IMR-90 (cell line): ENCODE data around the gene SHROOM4. TPM values are rescaled to one million over a fixed set of nuclear protein-coding genes. Genes with fewer than 3 reads are reported as not detected.
A peak's percentile ranks its signal among the peaks of the same experiment; 100 is the strongest.

Experiments
- ATAC-seq: fragments of 200-7000 bp; cut with Tn5 transposase; 2 replicates; pipeline ENCODE4 v1.9.1; 2020; ENCODE audit warnings: low read depth, mild to moderate bottlenecking, moderate library complexity
- BruUV-seq: library from RNA; stranded (reverse); fragments of 400-500 nt; replicated peaks from 2 replicates; lab custom pipeline; 2021; lab: Mats Ljungman, UMichigan
- CTCF ChIA-PET: fragments of 300-600 bp; formaldehyde crosslinking; extraction: SDS; loops from one replicate; lab custom pipeline; 2021; ENCODE audit warnings: antibody characterized with exemption; lab: Yijun Ruan, JAX
- POLR2A ChIA-PET: fragments of 300-600 bp; sonication (Branson Sonifier 250); formaldehyde crosslinking; loops from one replicate; lab custom pipeline; 2022; ENCODE audit warnings: antibody characterized with exemption; ENCODE audit not compliant: unreplicated experiment; lab: Charles Lee
- DNase-seq: peaks from one replicate; pipeline ENCODE4 v3.0.0; 2013
- H2AFZ ChIP-seq: replicated peaks from 2 replicates; pipeline ENCODE3; 2013; ENCODE audit warnings: low read length, mild to moderate bottlenecking; ENCODE audit not compliant: poor library complexity
- H2AK5ac ChIP-seq: 2 replicates; pipeline ENCODE4 v1.6.1; 2013; ENCODE audit warnings: low read depth, low read length, inconsistent platforms
- H2AK9ac ChIP-seq: replicated peaks from 2 replicates; pipeline ENCODE3; 2013; ENCODE audit warnings: mild to moderate bottlenecking, low read depth, low read length, moderate library complexity; ENCODE audit not compliant: poor library complexity
- H2BK120ac ChIP-seq: 2 replicates; pipeline ENCODE4 v1.6.1; 2013; ENCODE audit warnings: low read depth, low read length, inconsistent platforms
- H2BK15ac ChIP-seq: 3 replicates; pipeline ENCODE4 v1.6.1; 2013; ENCODE audit warnings: low read depth, low read length, inconsistent platforms
- H2BK20ac ChIP-seq: 2 replicates; pipeline ENCODE4 v1.6.1; 2013; ENCODE audit warnings: low read depth, mild to moderate bottlenecking, inconsistent platforms, low read length, moderate library complexity
- H2BK5ac ChIP-seq: 2 replicates; pipeline ENCODE4 v1.6.1; 2013; ENCODE audit warnings: mild to moderate bottlenecking, low read depth, low read length, inconsistent platforms; ENCODE audit not compliant: poor library complexity, severe bottlenecking
- H3K14ac ChIP-seq: replicated peaks from 2 replicates; pipeline ENCODE4 v1.6.1; 2013; ENCODE audit warnings: low read depth, low read length, inconsistent platforms
- H3K18ac ChIP-seq: 2 replicates; pipeline ENCODE4 v1.6.1; 2013; ENCODE audit warnings: low read depth, low read length, control low read depth
- H3K23ac ChIP-seq: 2 replicates; pipeline ENCODE4 v1.6.1; 2013; ENCODE audit warnings: low read depth, low read length, inconsistent platforms
- H3K27ac ChIP-seq: 2 replicates; pipeline ENCODE4 v1.5.1; 2013; ENCODE audit warnings: mild to moderate bottlenecking, control low read depth, low read length; ENCODE audit not compliant: insufficient read depth
- H3K27me3 ChIP-seq: 2 replicates; pipeline ENCODE4 v1.6.1; 2013; ENCODE audit warnings: low read length; ENCODE audit not compliant: control insufficient read depth, insufficient read depth
- H3K36me3 ChIP-seq: 2 replicates; pipeline ENCODE4 v1.6.1; 2013; ENCODE audit warnings: low read length, mixed read lengths; ENCODE audit not compliant: control insufficient read depth, insufficient read depth
- H3K4ac ChIP-seq: 2 replicates; pipeline ENCODE4 v1.6.1; 2013; ENCODE audit warnings: low read depth, low read length, inconsistent platforms
- H3K4me1 ChIP-seq: 2 replicates; pipeline ENCODE4 v1.6.1; 2013; ENCODE audit warnings: low read length, mixed read lengths; ENCODE audit not compliant: control insufficient read depth, insufficient read depth
- H3K4me2 ChIP-seq: 2 replicates; pipeline ENCODE4 v1.6.1; 2013; ENCODE audit warnings: low read depth, mild to moderate bottlenecking, control low read depth, low read length, moderate library complexity
- H3K4me3 ChIP-seq: 2 replicates; pipeline ENCODE4 v1.5.1; 2013; ENCODE audit warnings: low read depth, mild to moderate bottlenecking, control low read depth, low read length, moderate library complexity; ENCODE audit not compliant: insufficient read depth
- H3K56ac ChIP-seq: 2 replicates; pipeline ENCODE4 v1.6.1; 2013; ENCODE audit warnings: low read length, inconsistent platforms; ENCODE audit not compliant: insufficient read depth; ENCODE audit errors: extremely low read depth
- H3K79me1 ChIP-seq, 2 experiments: 2 replicates each; pipeline ENCODE4 v1.6.1; 2013; ENCODE audit warnings: low read length in 2 of 2, inconsistent platforms in 1 of 2, low read depth in 1 of 2
- H3K9ac ChIP-seq: 2 replicates; pipeline ENCODE4 v1.6.1; 2013; ENCODE audit warnings: low read depth, low read length, control low read depth
- H3K9me1 ChIP-seq: 2 replicates; pipeline ENCODE4 v1.6.1; 2013; ENCODE audit warnings: low read length, inconsistent platforms; ENCODE audit not compliant: insufficient read depth
- H3K9me3 ChIP-seq: 2 replicates; pipeline ENCODE4 v1.6.1; 2013; ENCODE audit warnings: low read length; ENCODE audit not compliant: control insufficient read depth, insufficient read depth
- H4K20me1 ChIP-seq: 2 replicates; pipeline ENCODE4 v1.6.1; 2013; ENCODE audit warnings: low read length, inconsistent platforms; ENCODE audit not compliant: insufficient read depth
- H4K5ac ChIP-seq: 2 replicates; pipeline ENCODE4 v1.6.1; 2013; ENCODE audit warnings: mild to moderate bottlenecking, low read depth, low read length, control low read depth
- H4K8ac ChIP-seq, 2 experiments: 2 replicates each; pipeline ENCODE4 v1.6.1; 2013; ENCODE audit warnings: low read depth in 2 of 2, low read length in 2 of 2, control low read depth in 1 of 2, inconsistent platforms in 1 of 2
- H4K91ac ChIP-seq: 2 replicates; pipeline ENCODE4 v1.6.1; 2013; ENCODE audit warnings: low read depth, low read length, inconsistent platforms; ENCODE audit not compliant: insufficient read depth
- CHD1 ChIP-seq: IDR thresholded peaks from 2 replicates; pipeline ENCODE4 v1.6.1; 2012; ENCODE audit warnings: low read depth, low read length, improper control_type of control experiment
- CTCF ChIP-seq: conservative IDR thresholded peaks from 2 replicates; pipeline ENCODE4 v1.5.1; 2012; ENCODE audit warnings: mild to moderate bottlenecking, low read depth, low read length, improper control_type of control experiment
- RAD21 ChIP-seq: IDR thresholded peaks from 2 replicates; pipeline ENCODE4 v1.6.1; 2012; ENCODE audit warnings: low read length, improper control_type of control experiment
- SMC3 ChIP-seq: fragments of 150-350 bp; IDR thresholded peaks from 2 replicates; pipeline ENCODE4 v1.6.1; 2016; ENCODE audit warnings: low read depth, mild to moderate bottlenecking, antibody characterized with exemption, low read length, moderate library complexity
- WGBS, 2 experiments: methylation state at CpG; one replicate each; pipeline versions ENCODE4 v1.1.5 to v1.1.7; 2013; ENCODE audit warnings: missing lambda C conversion rate in 2 of 2; ENCODE audit not compliant: insufficient read length in 1 of 2; ENCODE audit errors: extremely low coverage in 2 of 2; 5-methylcytosine and 5-hydroxymethylcytosine counted together
- dilution Hi-C: fragments of 300-500 bp; cut with HindIII; formaldehyde crosslinking; loops from one replicate; pipeline ENCODE4 v1.14.3; 2018; ENCODE audit warnings: low sequenced_read_pairs; ENCODE audit not compliant: unreplicated experiment
- in situ Hi-C: fragments of 300-500 bp; cut with MboI; formaldehyde crosslinking; loops from 3 replicates; pipeline ENCODE4 v1.14.3; 2019; ENCODE audit warnings: low sequenced_read_pairs, inconsistent platforms, mixed read lengths
- intact Hi-C: fragments of 100-400 bp; cut with micrococcal nuclease; formaldehyde crosslinking; loops from 2 replicates; pipeline ENCODE4 v1.10.0; 2022
- polyA plus RNA-seq, 3 experiments: library from polyadenylated mRNA; depleted of rRNA; stranded (reverse); fragments of >200 nt; gene quantifications; 2 replicates each; pipeline ENCODE4 v1.2.3, GENCODE V29; 2012; ENCODE audit warnings: low replicate concordance in 1 of 3
- total RNA-seq: library from RNA; depleted of rRNA; stranded (reverse); fragments of >200 nt; gene quantifications from 2 replicates; pipeline ENCODE4 v1.2.3, GENCODE V29; 2012

The SHROOM4 gene
- total and polyA plus RNA-seq, 2 of the 4 experiments (the other 2 are of a cell fraction): 1.0 to 2.2 TPM

DNA sequence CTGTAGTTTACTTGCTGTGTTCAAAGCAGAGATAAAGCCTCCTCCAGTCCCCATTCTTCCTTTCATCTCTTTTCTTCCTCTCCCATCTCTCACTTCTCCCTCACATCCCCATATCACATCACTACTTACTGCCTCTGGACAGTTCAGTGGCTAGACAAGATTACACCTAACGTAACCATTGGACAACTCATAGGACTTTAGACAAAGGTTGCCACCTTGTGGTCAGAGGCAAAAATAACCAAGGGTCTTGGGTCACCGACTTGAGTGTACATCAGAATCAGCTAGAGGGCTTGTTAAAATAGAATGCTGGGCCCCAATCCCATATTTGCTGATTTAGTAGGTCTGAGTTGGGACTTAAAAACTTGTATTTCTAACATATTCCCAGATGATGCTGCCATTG lies 234.0 kb downstream of the SHROOM4 start:
- Histone ChIP-seq H3K23ac (no peak overlapping the region), H3K79me1 (no peaks in the 10 kb centered on the region), H3K4me1 (no peaks in the 10 kb centered on the region), H3K4me3 (no peak overlapping the region), H2AK9ac (no peak overlapping the region), H2AK5ac (no peak overlapping the region), H3K14ac (no peak overlapping the region), H3K36me3 (no peaks in the 10 kb centered on the region), H2BK20ac (no peak overlapping the region), H4K8ac (no peak overlapping the region), H2AFZ (no peak overlapping the region), H4K91ac (no peak overlapping the region), H3K27ac (no peak overlapping the region), H3K9me3 (no peaks in the 10 kb centered on the region), H2BK5ac (no peak overlapping the region), H3K4ac (no peak overlapping the region), H3K18ac (no peak overlapping the region), H4K20me1 (no peaks in the 10 kb centered on the region), H2BK15ac (no peak overlapping the region), H3K4me2 (no peak overlapping the region), H3K56ac (no peak overlapping the region), H3K27me3 (peaks cover 4% of the 10 kb centered on the region), H4K5ac (no peak overlapping the region), H3K9me1 (no peaks in the 10 kb centered on the region), H3K9ac (no peak overlapping the region), H2BK120ac (no peak overlapping the region)
- WGBS, 2 experiments: no CpG with 5 or more reads among the region's 2 CpGs
- ChIA-PET CTCF (interaction anchor here (0.6 kb wide), 1 partner anchor 24 kb away, joined by 4 read pairs; no protein-coding TSS in a partner anchor), POLR2A (no interaction called here)
- TF ChIP-seq CHD1 (no peak), CTCF (peak; percentile 52), RAD21 (peak; percentile 56), SMC3 (peak; percentile 40)
- no TSS peak for BruUV-seq
- peak; percentile 79 for ATAC-seq
- in situ Hi-C loops: loop anchor here (25.0 kb wide), 1 partner anchor 668 kb away; the partner anchor contains the start of gene CLCN5
- peak; percentile 57 for DNase-seq
- dilution Hi-C loops: no loop called here
- intact Hi-C loops: loop anchor here (1.0 to 10.0 kb wide), 3 partner anchors 665 to 1948 kb away; no protein-coding TSS in a partner anchor
